ENCODE measurements around the gene VAMP4.

GRCh38 chr1:171674431-171675405 lies 67.1 kb downstream of the VAMP4 start:
- TF ChIP-seq CTCF (IDR thresholded peaks at IDR 0.05) (no peak), POLR2AphosphoS5 (IDR thresholded peaks at IDR 0.05; ENCODE audit: low read depth, low read length) (no peak)
